ENCODE data around the gene NHS. TPM values are rescaled to one million over a fixed set of nuclear protein-coding genes. Genes with fewer than 3 reads are reported as not detected.
"Not testable (repeated sequence)": the region's sequence is repeated elsewhere in the genome, so short reads cannot be mapped to it uniquely, and the experiment has no call there.

Gene NHS
- total RNA-seq, 1 experiment from 2014 or later, result 4.6 TPM

- DNase-seq (ENCODE audit: extremely low read depth, low read depth), result no peak
Measured at GRCh38 chrX:17488036-17488435, 113.0 kb downstream of the NHS start.

DNA sequence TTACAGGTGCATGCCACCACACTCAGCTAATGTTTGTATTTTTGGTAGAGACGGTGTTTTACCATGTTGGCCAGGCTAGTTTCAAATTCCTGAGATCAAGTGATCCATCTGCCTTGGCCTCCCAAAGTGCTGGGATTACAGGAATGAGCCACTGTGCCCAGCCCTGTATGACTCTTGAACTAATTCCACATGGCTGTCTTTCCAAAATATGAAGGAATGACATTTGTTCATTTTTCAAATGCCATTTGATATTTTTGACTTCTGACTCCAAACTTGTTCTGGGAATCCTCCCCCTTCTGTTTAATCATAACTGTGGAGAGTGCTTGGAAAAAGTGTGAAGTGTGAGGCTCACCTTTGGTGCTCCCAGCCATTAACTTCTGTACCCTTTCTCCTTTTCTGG lies 119.2 kb downstream of the NHS start:
- DNase-seq (ENCODE audit: extremely low read depth, low read depth), result no peak

- DNase-seq (ENCODE audit: extremely low read depth, low read depth), result no peak
Measured at GRCh38 chrX:17495052-17495451, 120.1 kb downstream of the NHS start.

DNA sequence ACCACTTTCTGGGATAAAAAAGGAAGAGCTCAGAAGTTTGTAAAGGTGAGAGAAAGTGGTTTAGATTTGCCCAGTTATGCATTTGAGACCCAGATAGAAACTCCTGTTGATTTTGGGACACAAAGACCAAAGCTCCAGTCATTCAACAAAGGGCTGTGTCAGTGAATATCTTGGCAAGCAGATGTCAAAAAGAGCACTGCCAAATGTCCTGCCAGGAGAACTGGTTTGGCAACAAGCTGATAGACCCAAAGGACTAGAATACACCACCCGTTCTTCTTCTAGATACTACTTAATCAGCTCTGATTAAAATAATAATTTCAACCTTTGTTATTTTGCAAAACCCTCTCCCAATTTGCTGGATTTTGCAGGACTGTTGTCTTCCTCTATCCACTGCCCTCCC lies 121.4 kb downstream of the NHS start:
- no peak for DNase-seq (ENCODE audit: extremely low read depth, low read depth)

- DNase-seq (ENCODE audit: extremely low read depth, low read depth), result no peak
Measured at GRCh38 chrX:17497193-17497592, 122.2 kb downstream of the NHS start.

DNA sequence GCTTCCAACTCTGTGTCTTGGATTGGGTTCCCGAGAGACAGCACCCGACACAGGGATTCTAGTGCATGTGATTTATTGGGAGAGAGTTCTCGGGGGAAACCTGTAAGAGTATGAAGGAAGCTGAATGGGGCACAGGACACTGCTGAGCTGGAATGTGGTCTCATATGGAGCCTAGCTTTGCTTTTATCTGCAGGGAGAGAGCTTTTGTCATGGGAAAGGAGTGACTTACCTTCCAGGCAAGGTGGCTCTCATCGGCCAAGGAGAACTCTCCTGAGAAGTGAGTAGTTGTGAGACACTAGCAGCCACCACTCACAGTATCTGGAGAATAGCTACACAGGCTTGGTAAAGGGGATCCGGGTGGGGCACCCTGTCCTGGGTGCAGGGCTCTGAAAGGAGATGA lies 124.5 kb downstream of the NHS start:
- DNase-seq (ENCODE audit: extremely low read depth, low read depth), result no peak

DNA sequence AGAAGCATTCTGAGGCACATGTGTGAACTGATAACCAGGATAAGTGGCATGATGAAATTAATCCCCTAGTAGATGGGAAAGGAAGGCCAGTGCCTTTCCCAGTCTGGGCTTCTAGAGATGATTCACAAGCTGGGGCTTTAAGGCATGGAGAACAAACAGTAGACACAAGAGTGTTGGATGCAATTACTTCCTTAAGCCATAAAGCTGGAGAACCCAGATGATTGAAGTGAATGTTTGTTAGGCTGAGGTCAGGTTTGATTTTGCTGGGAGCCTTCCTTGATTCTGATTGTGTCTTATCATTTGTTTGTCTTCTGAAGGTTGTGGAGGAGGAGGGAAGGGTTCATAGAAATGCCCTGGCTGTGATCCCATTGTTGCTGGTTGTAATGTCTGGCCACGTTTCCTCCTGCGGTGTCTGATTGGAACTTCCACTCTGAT lies 125.2 kb downstream of the NHS start:
- DNase-seq (ENCODE audit: extremely low read depth, low read depth), result no peak

DNA sequence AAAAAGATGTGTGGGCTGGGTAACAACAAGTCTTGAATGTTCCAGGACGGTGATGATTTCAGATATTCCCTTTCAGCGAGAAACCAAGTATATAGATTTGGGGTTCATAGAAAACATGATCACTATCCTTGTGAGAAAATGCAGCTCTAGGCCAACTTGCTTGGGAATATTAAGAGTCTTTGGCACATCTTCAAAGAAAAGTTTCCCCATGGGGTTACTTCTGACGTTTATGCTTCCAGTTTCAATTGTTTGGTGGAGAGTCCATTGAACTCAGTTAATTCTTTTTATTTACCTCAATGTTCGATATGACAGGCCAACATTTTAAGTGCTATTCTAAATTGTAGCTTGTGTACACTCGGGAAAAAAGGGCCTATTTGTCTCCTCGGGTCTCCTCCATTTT lies 126.7 kb downstream of the NHS start:
- DNase-seq (ENCODE audit: extremely low read depth, low read depth), result no peak

DNA sequence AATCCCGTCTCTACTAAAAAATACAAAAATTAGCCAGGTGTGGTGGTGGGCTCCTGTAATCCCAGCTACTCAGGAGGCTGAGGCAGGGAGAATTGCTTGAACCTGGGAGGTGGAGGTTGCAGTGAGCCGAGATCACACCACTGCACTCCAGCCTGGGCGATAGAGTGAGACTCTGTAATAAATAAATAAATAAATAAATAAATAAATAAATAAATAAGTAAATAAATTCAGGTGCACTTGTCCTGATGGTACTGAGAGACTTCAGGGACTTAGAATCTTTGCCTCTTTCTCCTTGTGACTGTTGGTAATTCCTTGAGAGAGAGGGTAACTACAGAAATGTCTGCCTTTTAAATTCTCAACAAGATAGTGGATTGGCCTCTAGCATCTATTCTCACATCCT lies 131.4 kb downstream of the NHS start:
- DNase-seq (ENCODE audit: extremely low read depth, low read depth), result not testable (repeated sequence)

GRCh38 chrX:17511556-17511955 lies 136.6 kb downstream of the NHS start:
- DNase-seq (ENCODE audit: extremely low read depth, low read depth), result no peak

DNA sequence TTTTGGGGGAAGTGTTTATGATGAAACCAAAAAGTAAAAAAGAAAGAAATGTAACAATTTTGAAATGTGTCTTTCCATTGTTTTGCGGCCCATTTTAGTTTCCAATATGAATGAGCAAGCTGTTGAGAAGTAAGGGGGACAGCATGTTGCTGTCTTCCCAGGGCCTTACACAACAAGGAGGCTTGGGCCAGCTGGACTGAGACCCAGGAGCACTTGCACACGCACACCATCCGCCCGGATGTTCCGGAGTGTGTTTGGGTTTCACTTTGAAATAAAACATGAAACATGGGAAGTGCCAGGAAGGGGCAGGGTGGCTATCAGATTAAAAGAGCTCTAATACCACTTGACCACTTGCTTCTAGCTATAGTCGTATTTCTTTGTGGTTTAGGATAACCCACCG lies 144.4 kb downstream of the NHS start:
- no peak for DNase-seq (ENCODE audit: extremely low read depth, low read depth)

DNA sequence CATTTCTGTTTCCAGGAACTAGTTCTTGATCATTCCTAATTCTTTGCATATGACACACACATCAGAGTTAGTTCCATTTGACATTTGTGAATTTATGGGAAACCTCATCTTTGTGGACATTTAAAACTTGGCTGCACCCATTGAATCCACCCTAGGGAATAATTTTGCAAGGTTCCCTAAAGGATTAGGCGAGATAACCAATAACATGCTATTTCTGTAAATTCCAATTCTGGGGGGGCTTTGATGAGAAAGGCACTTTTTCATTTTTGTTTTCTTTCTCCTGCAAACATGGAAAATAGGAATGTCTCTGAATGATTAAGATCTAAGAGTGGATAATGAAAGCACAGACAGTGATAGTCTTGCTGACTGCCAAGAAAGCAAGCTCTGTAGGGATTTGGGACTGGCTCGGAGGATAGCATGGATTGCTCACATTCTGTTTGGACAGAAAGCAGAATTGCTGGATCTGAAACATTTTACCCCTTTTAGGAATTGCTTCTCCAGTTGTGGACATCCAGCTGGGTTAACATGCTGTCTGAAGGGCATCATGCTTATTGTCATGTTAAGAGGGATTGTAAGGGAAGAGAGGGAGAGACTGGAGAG lies 145.1 kb downstream of the NHS start:
- DNase-seq (ENCODE audit: extremely low read depth, low read depth), result no peak

DNA sequence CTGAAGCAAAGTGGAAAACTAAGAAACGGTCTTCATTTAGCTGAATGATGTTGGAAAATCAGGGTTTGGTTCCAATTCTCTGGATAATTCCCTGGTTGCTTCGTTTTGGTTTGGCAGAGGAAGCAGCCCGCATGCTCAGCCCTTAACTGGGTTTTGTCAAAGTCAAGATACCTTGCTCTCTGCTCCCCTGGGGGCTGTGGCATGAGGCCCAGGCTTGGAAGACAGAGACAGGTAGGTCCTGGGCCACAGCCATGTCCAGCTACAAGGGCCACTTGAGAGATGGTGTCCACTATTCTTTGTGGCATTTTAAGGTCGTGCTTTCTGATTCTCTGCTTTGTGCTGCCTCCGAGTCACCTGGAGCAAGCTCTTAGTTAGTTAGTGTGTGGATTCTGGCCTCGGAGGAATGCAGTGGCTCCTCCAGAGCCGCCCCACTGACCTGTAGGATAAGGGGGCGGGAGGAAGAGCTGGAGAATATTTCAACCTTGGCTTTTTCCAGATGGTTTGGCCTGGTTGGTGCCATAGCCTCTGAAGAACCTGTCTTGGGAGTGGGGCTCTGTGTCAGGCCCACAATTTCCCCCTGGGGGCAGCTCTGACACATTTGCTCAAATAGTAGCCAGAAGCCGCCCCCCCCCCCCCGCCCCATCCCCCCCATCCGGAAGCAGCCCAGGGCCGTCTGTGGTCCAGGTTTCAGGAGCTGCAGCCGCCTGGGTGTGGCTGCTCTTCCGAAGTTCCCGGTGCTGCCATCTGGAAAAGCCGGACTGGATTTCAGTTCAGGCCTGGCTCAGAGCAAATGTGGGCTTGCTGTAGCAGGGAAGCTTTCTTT lies 147.1 kb downstream of the NHS start:
- peak; percentile 11 for DNase-seq (ENCODE audit: extremely low read depth, low read depth)

DNA sequence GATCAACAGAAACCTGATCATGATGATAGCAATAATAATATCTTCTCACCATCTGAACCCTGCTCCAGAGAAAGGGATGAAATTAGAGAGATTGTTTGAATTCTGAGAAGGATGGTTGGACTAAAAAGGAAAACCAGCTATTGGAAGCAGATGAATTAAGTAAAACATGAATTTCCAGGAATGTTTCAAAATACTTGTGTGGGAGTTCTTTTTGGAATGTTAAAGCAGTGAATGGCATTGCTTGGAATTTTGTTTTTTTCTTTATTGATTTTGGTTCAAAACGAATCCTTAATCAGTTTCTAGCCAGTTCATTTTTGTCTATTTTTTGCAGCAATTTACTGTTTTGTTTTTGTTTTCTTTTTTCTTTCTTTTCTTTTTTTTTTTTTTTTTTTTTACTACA lies 150.3 kb downstream of the NHS start:
- DNase-seq (ENCODE audit: extremely low read depth, low read depth), result no peak

DNA sequence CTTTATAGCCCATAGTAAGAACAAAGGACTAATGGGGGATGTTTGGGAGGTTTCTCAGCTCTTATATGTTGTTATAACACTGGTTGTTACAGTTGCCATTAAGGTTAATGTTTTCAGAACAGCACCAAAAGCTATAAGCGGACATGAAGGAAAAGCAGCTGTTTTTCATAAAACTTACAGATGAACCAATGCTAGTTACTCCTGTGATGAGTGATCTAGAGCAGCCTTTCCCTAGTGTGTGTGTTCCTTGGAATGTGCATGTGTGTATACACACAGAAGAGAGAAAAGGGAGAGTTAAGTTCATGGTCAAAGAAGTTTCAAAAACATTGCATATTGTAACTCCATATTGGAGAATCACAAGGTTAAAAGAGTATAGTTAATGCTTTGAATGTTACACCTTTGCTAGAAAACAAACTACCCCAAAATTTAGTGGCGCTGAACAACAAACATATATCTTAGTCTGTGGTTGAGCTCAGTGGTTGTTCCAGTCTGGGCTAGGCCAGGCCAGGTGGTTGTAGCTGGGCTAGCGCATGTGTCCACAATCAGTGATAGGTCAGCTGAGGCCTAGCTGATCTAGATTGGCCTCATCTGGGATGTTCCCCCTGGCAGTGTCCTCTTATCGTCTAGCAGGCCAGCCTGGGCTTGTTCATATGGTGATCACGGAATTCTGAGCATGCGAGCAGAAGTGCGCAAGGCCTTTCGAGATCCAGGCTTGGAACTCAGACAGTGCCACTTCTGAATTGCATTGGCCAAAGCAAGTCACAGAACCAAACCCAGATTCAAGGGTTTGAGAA lies 151.0 kb downstream of the NHS start:
- no peak for DNase-seq (ENCODE audit: extremely low read depth, low read depth)

DNA sequence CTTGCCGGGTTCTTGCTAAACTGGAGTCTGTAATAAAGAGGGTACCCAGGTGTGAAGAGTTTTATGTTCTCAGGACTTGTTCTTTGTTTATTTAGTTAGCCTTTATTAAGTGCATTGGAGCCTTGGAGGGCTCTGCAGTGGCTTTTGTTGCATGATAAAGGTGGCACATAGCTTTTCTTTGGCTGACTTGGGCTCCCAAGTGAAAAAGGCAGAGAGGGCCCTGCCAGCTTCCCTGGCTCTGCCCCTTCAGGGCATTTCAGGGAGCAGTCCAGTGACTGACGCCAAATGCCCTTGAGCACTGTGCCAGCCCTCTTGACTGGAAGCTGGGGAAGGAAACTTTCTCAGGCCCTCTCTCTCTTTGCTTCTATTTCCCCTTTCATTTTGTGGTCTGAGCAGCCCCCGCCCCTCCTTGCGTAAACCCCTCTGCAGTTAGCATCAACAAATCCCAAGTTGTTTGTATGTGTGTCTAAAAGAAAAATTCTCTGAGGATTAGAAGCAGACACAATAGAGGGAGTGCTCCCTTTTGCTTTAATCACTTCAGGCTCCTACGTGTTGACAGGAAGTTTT lies 152.2 kb downstream of the NHS start:
- no peak for DNase-seq (ENCODE audit: extremely low read depth, low read depth)

DNA sequence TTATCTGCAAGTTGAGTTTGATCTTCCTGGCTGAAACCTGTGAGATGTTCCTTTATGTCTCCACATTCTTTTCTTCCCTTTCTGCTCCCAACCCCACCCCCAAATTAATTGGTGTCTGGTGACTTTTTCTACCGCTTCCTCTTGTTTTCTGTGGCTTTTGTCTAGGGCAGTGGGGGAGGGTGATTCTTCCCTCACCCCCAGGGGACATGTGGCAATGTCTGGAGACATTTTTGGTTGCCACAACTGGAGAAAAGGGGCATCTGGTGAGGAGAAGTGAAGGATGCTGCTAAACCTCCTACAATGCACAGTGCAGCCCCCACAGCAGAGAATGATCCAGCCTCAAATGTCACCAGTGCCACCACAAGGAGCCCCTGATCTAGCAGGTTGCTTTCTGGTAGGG lies 152.9 kb downstream of the NHS start:
- DNase-seq (ENCODE audit: extremely low read depth, low read depth), result no peak

DNA sequence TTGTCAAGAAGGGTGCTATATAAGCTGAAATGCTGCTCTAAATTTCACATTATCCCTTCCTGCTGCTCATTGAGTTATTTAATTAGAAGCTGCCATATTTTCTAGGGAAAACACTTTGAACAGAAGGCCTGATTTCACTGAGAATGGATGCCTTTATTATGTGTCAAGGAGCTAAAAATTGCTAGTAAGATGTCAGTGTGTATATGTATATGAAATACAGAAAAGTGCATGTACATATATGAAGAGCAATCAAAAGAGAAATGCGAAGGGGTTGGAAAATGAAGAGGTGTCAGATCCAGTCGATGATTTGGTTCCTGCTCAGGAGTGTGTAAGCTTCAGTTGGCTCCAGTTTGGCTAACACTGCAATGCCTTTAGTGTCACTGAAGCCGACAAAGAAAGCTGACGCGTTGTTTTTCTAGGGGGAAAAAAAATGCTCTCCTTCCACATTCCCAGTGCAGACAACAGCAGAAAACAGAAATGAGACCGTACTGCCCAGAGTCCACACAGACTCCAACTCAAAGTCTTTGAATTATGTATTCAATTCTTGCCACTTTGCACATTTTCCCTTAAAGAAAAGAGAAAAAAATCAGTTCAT lies 154.2 kb downstream of the NHS start:
- no peak for DNase-seq (ENCODE audit: extremely low read depth, low read depth)

DNA sequence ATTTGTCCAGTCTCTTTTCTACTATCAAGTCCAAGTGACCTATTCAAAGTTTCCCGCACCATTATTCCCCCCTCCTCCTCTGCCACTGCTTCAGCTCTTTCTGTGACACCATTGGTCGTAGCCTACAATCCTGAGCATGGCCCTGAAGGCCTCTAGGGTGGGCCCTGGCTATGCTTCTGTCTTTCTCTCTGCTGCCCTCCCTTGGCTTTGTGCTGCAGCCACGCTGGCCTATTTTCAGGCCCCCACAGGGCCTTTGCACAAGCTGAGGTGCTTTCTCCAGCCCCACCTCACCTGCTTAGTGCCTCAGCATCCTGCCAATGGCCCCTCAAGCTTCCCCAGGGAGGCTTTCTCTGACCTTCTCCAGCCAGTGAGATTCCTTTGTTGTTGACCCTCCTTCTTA lies 156.5 kb downstream of the NHS start:
- DNase-seq (ENCODE audit: extremely low read depth, low read depth), result no peak

- no peak for DNase-seq (ENCODE audit: extremely low read depth, low read depth)
Measured at GRCh38 chrX:17535229-17535628, 160.2 kb downstream of the NHS start.

DNA sequence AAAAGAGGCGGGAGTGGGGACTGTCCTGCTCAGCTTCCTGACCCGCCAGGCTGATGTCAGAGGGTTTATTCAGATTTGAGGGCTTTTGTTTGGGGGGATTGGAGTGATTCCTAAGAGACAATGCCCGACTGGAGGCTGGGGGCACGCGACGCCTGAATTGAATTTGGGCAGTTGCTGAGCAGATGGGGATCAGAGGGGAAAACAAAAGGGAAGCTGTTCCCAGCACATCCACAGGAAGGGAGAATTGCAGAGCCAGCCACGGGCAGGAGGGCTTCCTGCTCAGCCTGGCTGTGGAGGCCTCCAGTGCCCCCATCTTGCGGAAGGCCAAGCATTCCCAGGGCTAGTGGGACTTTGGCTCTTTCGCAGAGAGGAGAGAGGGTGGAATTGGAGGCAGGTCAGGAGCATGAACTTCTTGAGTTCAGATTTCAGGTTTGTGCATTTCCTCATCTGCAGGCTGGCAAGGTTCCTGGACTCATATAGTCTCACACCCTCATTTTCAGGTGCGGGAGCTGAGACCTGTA lies 162.8 kb downstream of the NHS start:
- no peak for DNase-seq (ENCODE audit: extremely low read depth, low read depth)
